Neutrophil (primary cell): ENCODE measurements around the gene CWC22.

Source experiments
- H3K27ac ChIP-seq: fragments of 200-600 bp; sonication (generic); 2 replicates; pipeline ENCODE4 v1.5.1; 2016; ENCODE audit warnings: mild to moderate bottlenecking, moderate library complexity
- H3K27me3 ChIP-seq: fragments of 200-600 bp; sonication (generic); 2 replicates; pipeline ENCODE4 v1.6.0; 2016; ENCODE audit warnings: mild to moderate bottlenecking
- H3K36me3 ChIP-seq: fragments of 200-600 bp; sonication (generic); 2 replicates; pipeline ENCODE4 v1.5.1; 2017
- H3K4me1 ChIP-seq, 2 experiments: fragments of 200-600 bp in 1 of 2; sonication (generic) in 1 of 2; 1 replicate in 1 of 2; 2 replicates in 1 of 2; pipeline versions ENCODE4 v1.5.1 to v1.6.1; 2013 to 2016; ENCODE audit warnings: low read depth in 1 of 2, low read length in 1 of 2, mild to moderate bottlenecking in 1 of 2, moderate library complexity in 1 of 2; ENCODE audit not compliant: control insufficient read depth in 1 of 2, insufficient read depth in 1 of 2
- H3K4me3 ChIP-seq, 2 experiments: fragments of 200-600 bp in 1 of 2; sonication (generic) in 1 of 2; 1 replicate in 1 of 2; 2 replicates in 1 of 2; pipeline ENCODE4 v1.5.1; 2013 to 2016; ENCODE audit warnings: low read depth in 1 of 2, low read length in 1 of 2, mild to moderate bottlenecking in 1 of 2, moderate library complexity in 1 of 2
- H3K9me3 ChIP-seq: fragments of 200-600 bp; sonication (generic); 2 replicates; pipeline ENCODE4 v1.5.1; 2016
- CTCF ChIP-seq: fragments of 200-600 bp; sonication (generic); IDR thresholded peaks from 2 replicates; pipeline ENCODE4 v1.5.1; 2016; ENCODE audit warnings: antibody characterized with exemption

Gene CWC22

DNA sequence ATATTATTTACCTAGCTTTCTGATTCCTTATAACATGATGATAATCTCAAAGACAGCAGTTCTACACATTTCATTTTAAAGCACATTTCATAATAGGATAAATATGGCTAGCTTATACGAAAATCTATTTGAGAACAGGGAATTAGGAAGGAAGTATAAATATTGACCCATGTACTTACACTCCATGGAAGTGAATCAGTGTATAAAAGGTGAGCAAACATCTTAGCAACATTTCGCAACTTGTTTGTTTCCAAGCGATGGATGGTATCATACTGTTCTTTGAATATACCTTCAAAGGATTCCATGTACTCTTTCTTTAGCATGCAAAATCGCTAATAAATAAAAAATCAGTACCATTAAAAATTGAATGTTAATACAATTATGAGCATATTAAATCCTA lies 53.1 kb downstream of the CWC22 start:
- no peaks in the 10 kb centered on the region for H3K4me1 ChIP-seq
- H3K27me3 ChIP-seq: no peaks in the 10 kb centered on the region
- no peaks in the 10 kb centered on the region for H3K9me3 ChIP-seq
- no peak for TF ChIP-seq CTCF
- no peak overlapping the region for H3K4me3 ChIP-seq
- H3K27ac ChIP-seq: no peak overlapping the region
- peaks cover 82% of the 10 kb centered on the region for H3K36me3 ChIP-seq

DNA sequence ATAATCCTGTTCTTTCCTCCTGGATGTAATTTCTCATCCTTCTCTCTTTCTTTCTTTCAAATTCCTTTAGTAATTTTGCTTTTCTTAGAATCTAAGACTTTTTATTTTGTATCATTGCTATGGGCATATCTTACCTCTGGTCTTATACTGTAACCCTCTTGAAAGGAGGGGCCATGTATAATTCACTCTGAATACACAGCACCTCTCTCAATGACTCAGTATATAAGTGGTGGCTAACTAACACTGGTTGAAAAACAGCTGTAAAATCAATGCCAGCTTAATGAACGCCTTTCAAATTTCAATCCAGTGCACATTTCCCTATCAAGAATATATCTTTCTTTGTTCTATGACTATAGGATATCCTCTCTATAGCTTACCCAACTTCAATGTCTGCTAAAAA lies 53.7 kb downstream of the CWC22 start:
- TF ChIP-seq CTCF: no peak
- H3K27ac ChIP-seq: no peak overlapping the region
- no peaks in the 10 kb centered on the region for H3K9me3 ChIP-seq
- H3K4me3 ChIP-seq: no peak overlapping the region
- peaks cover 76% of the 10 kb centered on the region for H3K36me3 ChIP-seq
- no peaks in the 10 kb centered on the region for H3K27me3 ChIP-seq
- H3K4me1 ChIP-seq: no peaks in the 10 kb centered on the region

DNA sequence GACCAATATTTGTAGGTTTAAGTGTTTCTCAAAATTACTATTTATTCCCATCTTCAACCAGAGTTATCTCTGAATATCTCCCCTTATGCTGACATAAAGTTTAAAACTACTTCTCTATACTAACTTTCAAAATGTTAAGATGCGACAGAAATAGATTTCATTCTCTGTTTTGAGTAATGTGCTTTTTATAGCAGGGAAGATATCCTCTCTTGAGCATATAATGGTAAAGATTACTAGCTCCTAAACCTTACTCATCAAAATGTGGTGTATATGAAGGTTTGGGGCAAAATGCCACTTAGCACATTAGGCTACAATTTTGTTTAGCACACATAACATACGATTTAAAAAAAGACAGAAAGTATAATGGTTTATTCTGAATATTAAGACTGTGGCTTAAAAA lies 54.4 kb downstream of the CWC22 start:
- Histone ChIP-seq H3K27me3 (no peaks in the 10 kb centered on the region), H3K4me1 (no peaks in the 10 kb centered on the region), H3K4me3 (no peak overlapping the region), H3K9me3 (no peaks in the 10 kb centered on the region), H3K27ac (no peak overlapping the region), H3K36me3 (peaks cover 72% of the 10 kb centered on the region)
- no peak for TF ChIP-seq CTCF

- no peaks in the 10 kb centered on the region for H3K9me3 ChIP-seq
- H3K36me3 ChIP-seq: peaks cover 68% of the 10 kb centered on the region
- no peak overlapping the region for H3K27ac ChIP-seq
Measured at GRCh38 chr2:179951680-179952079, 55.4 kb downstream of the CWC22 start.

DNA sequence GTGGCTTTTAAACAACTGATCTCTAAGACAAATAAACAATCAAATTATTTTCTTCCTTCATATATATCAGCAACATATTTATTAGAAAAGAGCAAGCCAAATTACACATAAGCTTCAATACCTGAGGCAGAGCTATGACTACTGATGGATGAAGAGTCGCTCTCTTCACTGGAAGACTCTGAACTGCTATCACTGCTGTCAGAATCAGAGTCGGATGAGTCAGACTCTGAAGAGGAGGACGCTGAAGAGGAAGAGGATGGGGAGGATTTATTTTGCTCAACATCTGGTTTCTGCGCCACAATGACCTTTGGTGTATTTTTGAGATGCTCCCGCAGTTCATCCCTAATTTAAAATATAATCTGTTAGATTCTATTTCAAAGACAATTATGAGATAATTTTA lies 56.7 kb downstream of the CWC22 start:
- no peak overlapping the region for H3K27ac ChIP-seq
- no peak for TF ChIP-seq CTCF
- no peaks in the 10 kb centered on the region for H3K9me3 ChIP-seq
- peaks cover 73% of the 10 kb centered on the region for H3K36me3 ChIP-seq
- no peak overlapping the region for H3K4me3 ChIP-seq
- H3K27me3 ChIP-seq: no peaks in the 10 kb centered on the region
- H3K4me1 ChIP-seq: no peaks in the 10 kb centered on the region

More at GRCh38 chr2:179951680-179952079, 55.4 kb downstream of the CWC22 start:
- H3K27me3 ChIP-seq: no peaks in the 10 kb centered on the region
- no peaks in the 10 kb centered on the region for H3K4me1 ChIP-seq
- no peak overlapping the region for H3K4me3 ChIP-seq
- TF ChIP-seq CTCF: no peak

- H3K4me3 ChIP-seq: no peak overlapping the region
- no peak for TF ChIP-seq CTCF
- H3K9me3 ChIP-seq: no peaks in the 10 kb centered on the region
- H3K4me1 ChIP-seq: no peaks in the 10 kb centered on the region
- no peaks in the 10 kb centered on the region for H3K27me3 ChIP-seq
- H3K27ac ChIP-seq: no peak overlapping the region
- H3K36me3 ChIP-seq: peaks cover 78% of the 10 kb centered on the region
Measured at GRCh38 chr2:179949438-179949837, 57.7 kb downstream of the CWC22 start.
